ENCODE data around the gene ZRSR2. TPM values are rescaled to one million over a fixed set of nuclear protein-coding genes. Genes with fewer than 3 reads are reported as not detected.
"Not testable (repeated sequence)": the region's sequence is repeated elsewhere in the genome, so short reads cannot be mapped to it uniquely, and the experiment has no call there.

ZRSR2 gene
- total RNA-seq, result 1 to 10 TPM in 5 of 6 experiments, under 1 TPM in 1; 0.81 to 3.6 (median 3.2) TPM
- long read RNA-seq, result 0 reads

- TF ChIP-seq, protein P1, sequence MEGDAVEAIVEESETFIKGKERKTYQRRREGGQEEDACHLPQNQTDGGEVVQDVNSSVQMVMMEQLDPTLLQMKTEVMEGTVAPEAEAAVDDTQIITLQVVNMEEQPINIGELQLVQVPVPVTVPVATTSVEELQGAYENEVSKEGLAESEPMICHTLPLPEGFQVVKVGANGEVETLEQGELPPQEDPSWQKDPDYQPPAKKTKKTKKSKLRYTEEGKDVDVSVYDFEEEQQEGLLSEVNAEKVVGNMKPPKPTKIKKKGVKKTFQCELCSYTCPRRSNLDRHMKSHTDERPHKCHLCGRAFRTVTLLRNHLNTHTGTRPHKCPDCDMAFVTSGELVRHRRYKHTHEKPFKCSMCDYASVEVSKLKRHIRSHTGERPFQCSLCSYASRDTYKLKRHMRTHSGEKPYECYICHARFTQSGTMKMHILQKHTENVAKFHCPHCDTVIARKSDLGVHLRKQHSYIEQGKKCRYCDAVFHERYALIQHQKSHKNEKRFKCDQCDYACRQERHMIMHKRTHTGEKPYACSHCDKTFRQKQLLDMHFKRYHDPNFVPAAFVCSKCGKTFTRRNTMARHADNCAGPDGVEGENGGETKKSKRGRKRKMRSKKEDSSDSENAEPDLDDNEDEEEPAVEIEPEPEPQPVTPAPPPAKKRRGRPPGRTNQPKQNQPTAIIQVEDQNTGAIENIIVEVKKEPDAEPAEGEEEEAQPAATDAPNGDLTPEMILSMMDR (IDR thresholded peaks at IDR 0.05), result no peak
- peak; percentile 60 for TF ChIP-seq POLR2A (IDR thresholded peaks at IDR 0.05)
- Histone ChIP-seq H3K9me3 (no peaks in the 10 kb centered on the region), H3K27me3 (no peaks in the 10 kb centered on the region)
Observed at GRCh38 chrX:15789979-15790768, at the start of gene ZRSR2. Gene ZRSR2, plus strand, starts transcription at chrX:15790484. Its CDS starts 12 bp downstream, at chrX:15790496.

GRCh38 chrX:15744181-15744867, 46.0 kb upstream of the ZRSR2 start:
- Histone ChIP-seq H3K9me3 (no peaks in the 10 kb centered on the region), H3K4me1 (peaks cover 0 to 5% (median 0%) of the 10 kb centered on the region in 4 donors), H3K36me3 (no peaks in the 10 kb centered on the region), H3K27me3 (no peaks in the 10 kb centered on the region), H3K4me3 (no peak overlapping the region), H3K27ac (no peak overlapping the region)
- intact Hi-C loops (cut with DNase I), result no loop called here
- DNase-seq (peak in 1 of 3 donors; percentile 33), ATAC-seq (peak; percentile 24 to 65 (median 34))
- no peak for TF ChIP-seq POLR2A (IDR thresholded peaks at IDR 0.05)
- TF ChIP-seq, protein P1 (IDR thresholded peaks at IDR 0.05), result no peak
- WGBS (ENCODE audit: insufficient coverage, low coverage, low lambda C conversion rate, missing lambda C conversion rate), result 71% methylated on average over 6 of the region's 9 CpGs

More at GRCh38 chrX:15789979-15790768, at the start of gene ZRSR2:
- Histone ChIP-seq H3K4me1 (peaks cover 0 to 5% (median 2%) of the 10 kb centered on the region in 4 donors), H3K36me3 (peaks cover 0 to 4% (median 0%) of the 10 kb centered on the region in 4 donors), H3K4me3 (peak within 1 kb of the TSS; percentile 53 to 97 (median 82)), H3K27ac (peak within 1 kb of the TSS; percentile 52 to 69 (median 61))
- intact Hi-C loops (cut with DNase I), result no loop called here
- WGBS (ENCODE audit: insufficient coverage, low coverage, low lambda C conversion rate, missing lambda C conversion rate), result 1% methylated on average over 49 of the region's 55 CpGs
- DNase-seq (peak; percentile 82 to 93 (median 91)), ATAC-seq (peak; percentile 97 to 99 (median 98))

DNA sequence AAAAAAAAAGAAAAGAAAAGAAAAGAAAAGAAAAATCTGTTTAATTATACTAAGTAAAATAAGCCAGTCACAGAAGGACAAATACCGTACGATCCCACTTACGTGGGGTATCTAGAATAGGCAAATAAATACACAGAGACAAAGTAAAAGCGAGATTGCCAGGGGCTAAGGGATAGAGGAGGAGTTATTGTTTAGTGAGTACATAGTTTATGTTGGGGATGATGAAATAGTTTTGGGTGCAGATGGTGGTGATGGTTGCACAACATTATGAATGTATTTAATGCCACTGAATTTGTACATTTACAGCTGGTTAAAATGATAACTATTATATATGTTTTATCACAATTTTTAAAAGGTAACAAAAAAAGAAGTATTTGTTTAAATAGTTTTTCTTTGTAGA, 45.1 kb upstream of the ZRSR2 start:
- peaks cover 0 to 5% (median 0%) of the 10 kb centered on the region in 4 donors for H3K4me1 ChIP-seq
- no peaks in the 10 kb centered on the region for H3K9me3 ChIP-seq
- intact Hi-C loops (cut with DNase I), result no loop called here
- H3K27ac ChIP-seq, result no peak overlapping the region
- WGBS (ENCODE audit: insufficient coverage, low coverage, low lambda C conversion rate, missing lambda C conversion rate), result 71% methylated on average over 4 of the region's 4 CpGs
- TF ChIP-seq, protein P1 (IDR thresholded peaks at IDR 0.05), result no peak
- TF ChIP-seq POLR2A (IDR thresholded peaks at IDR 0.05), result no peak
- no peak for ATAC-seq
- no peaks in the 10 kb centered on the region for H3K36me3 ChIP-seq
- no peaks in the 10 kb centered on the region for H3K27me3 ChIP-seq
- H3K4me3 ChIP-seq, result no peak overlapping the region
- DNase-seq, result no peak

- H3K27ac ChIP-seq; H3K4me3 ChIP-seq; DNase-seq; H3K36me3 ChIP-seq; H3K9me3 ChIP-seq; intact Hi-C loops (cut with DNase I); ATAC-seq; H3K4me1 ChIP-seq; H3K27me3 ChIP-seq: not testable (repeated sequence)
- 80% methylated on average over 5 of the region's 6 CpGs for WGBS (ENCODE audit: insufficient coverage, low coverage, low lambda C conversion rate, missing lambda C conversion rate)
Observed at GRCh38 chrX:15746651-15747050, 43.6 kb upstream of the ZRSR2 start.
